ENCODE measurements around the gene RXRA.
A peak's percentile ranks its signal among the peaks of the same experiment; 100 is the strongest.

The RXRA gene

GRCh38 chr9:134356496-134357470 is 30.5 kb downstream of the RXRA start:
- H3K36me3 ChIP-seq: no peaks in the 10 kb centered on the region
- H4K20me1 ChIP-seq: peaks cover 99 to 100% (median 100%) of the 10 kb centered on the region in 11 experiments
- peak overlapping the region; percentile 51 to 95 (median 83); a peak in 21 of 22 replicates for H3K4me2 ChIP-seq
- peak overlapping the region in 6 of 11 experiments; percentile 10 to 50 (median 22); a peak in 5 of 22 replicates for H3K9ac ChIP-seq
- H3K4me1 ChIP-seq: peaks cover 93 to 99% (median 98%) of the 10 kb centered on the region in 10 experiments
- no peaks in the 10 kb centered on the region for H3K9me3 ChIP-seq (replicated peaks in 1 of 11)
- no peak for TF ChIP-seq Cebpa-rat (IDR thresholded peaks at IDR 0.05)
- H3K27ac ChIP-seq: peak overlapping the region in 2 of 11 experiments; percentile 25 to 41; a peak in 2 of 22 replicates
- H3K4me3 ChIP-seq: no peak overlapping the region
- no peaks in the 10 kb centered on the region for H3K27me3 ChIP-seq

- H3K27ac ChIP-seq: 0 out of 22 replicates have a peak overlapping the region, but pooled peaks of 1 of the 11 experiments have one; percentile 41
- H3K27me3 ChIP-seq: no peaks in the 10 kb centered on the region
- H3K4me2 ChIP-seq: peak overlapping the region; percentile 51 to 95 (median 83)
- no peak overlapping the region for H3K4me3 ChIP-seq
- peaks cover 99 to 100% (median 100%) of the 10 kb centered on the region in 11 experiments for H4K20me1 ChIP-seq
- TF ChIP-seq Cebpa-rat (IDR thresholded peaks at IDR 0.05): no peak
- H3K36me3 ChIP-seq: no peaks in the 10 kb centered on the region; a peak in 1 of 22 replicates
- peak overlapping the region in 7 of 11 experiments; percentile 5 to 54 (median 17); a peak in 7 of 22 replicates for H3K9ac ChIP-seq
- H3K4me1 ChIP-seq: peaks cover 88 to 99% (median 98%) of the 10 kb centered on the region in 10 experiments
- no peaks in the 10 kb centered on the region for H3K9me3 ChIP-seq (replicated peaks in 1 of 11)
Measured at GRCh38 chr9:134357631-134358025, 31.4 kb downstream of the RXRA start.

DNA sequence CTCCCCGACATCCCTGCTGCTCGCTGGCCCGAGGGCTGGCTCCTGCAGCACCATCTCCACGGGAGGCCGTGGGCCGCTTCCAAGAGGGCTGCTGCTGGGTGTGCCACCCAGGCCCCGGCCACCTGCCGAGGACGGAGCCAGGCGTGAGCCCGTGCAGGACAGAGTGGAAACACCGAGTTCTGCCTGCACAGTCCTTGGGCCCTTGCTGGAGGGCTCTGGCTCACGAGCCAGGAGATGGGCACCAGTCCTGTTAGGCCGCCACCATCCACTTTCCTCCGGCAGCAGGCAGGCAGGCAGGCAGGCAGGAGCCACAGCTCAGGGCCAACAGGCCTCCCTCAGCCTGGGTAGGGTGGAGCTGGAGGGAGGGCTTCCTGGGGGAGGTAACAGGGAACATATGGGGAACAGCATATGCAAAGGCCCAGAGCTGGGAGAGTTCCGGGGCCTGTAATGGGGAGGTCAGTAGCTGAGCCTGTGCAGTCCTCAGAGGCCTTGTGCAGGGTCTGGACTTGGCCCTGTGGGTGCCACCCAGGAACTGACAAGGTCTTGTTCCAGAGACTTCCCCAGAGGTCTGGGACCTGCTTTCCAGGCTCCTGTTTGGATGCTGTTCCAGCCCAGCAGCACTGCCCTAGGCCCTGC is 31.9 kb downstream of the RXRA start:
- Histone ChIP-seq H3K36me3 (no peaks in the 10 kb centered on the region; a peak in 1 of 22 replicates), H3K4me1 (peaks cover 88 to 99% (median 98%) of the 10 kb centered on the region in 10 experiments), H3K9ac (peak overlapping the region in 7 of 11 experiments; percentile 7 to 54 (median 22); a peak in 12 of 22 replicates), H3K4me3 (no peak overlapping the region), H4K20me1 (peaks cover 99 to 100% (median 100%) of the 10 kb centered on the region in 11 experiments), H3K4me2 (peak overlapping the region; percentile 51 to 95 (median 83)), H3K27me3 (no peaks in the 10 kb centered on the region), H3K27ac (peak overlapping the region in 1 of 11 experiments; percentile 0; a peak in 1 of 22 replicates), H3K9me3 (replicated peaks in 1 of 11) (no peaks in the 10 kb centered on the region)
- TF ChIP-seq Cebpa-rat (IDR thresholded peaks at IDR 0.05): no peak

DNA sequence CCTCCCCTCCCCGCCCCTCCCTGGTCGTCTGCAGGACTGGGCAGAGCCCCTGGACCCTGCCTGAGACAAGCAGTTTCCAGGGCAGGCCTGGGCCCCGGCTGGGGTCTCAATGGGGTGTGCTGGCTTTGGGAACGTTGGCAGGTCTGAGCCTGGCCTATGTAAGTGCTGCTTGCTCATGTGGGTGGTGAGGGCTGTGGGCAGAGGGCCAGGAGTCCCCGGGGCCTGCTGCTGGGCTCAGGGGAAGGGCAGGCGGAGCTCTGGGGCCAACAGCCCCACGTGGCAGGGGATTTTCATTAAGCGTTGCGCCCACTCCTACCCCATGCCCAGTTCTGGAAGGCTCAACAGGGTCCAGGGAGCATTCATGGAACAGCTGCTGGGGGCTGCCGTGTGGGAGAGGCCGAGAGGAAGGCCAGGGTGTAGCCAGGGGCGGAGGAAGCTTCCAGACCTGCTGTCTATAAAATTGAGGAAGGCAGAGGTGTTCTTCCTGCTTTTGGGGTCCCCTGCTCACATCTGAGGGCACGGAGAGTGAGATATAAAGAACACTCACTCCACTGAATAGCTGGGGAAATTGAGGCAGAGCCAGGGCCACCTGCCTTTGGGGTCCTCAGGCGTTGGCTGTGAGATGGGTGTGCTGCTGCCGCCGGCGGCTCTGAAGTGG is 32.5 kb downstream of the RXRA start:
- Histone ChIP-seq H3K9me3 (replicated peaks in 1 of 11) (no peaks in the 10 kb centered on the region), H3K9ac (peak overlapping the region in 7 of 11 experiments; percentile 6 to 54 (median 22); a peak in 10 of 22 replicates), H3K36me3 (no peaks in the 10 kb centered on the region; a peak in 1 of 22 replicates), H4K20me1 (peaks cover 99 to 100% (median 100%) of the 10 kb centered on the region in 11 experiments), H3K27ac (peak overlapping the region in 3 of 11 experiments; percentile 0 to 30 (median 18); a peak in 3 of 22 replicates), H3K27me3 (no peaks in the 10 kb centered on the region), H3K4me2 (peak overlapping the region; percentile 51 to 95 (median 83)), H3K4me1 (peaks cover 88 to 99% (median 98%) of the 10 kb centered on the region in 10 experiments), H3K4me3 (no peak overlapping the region)
- TF ChIP-seq Cebpa-rat (IDR thresholded peaks at IDR 0.05): no peak

DNA sequence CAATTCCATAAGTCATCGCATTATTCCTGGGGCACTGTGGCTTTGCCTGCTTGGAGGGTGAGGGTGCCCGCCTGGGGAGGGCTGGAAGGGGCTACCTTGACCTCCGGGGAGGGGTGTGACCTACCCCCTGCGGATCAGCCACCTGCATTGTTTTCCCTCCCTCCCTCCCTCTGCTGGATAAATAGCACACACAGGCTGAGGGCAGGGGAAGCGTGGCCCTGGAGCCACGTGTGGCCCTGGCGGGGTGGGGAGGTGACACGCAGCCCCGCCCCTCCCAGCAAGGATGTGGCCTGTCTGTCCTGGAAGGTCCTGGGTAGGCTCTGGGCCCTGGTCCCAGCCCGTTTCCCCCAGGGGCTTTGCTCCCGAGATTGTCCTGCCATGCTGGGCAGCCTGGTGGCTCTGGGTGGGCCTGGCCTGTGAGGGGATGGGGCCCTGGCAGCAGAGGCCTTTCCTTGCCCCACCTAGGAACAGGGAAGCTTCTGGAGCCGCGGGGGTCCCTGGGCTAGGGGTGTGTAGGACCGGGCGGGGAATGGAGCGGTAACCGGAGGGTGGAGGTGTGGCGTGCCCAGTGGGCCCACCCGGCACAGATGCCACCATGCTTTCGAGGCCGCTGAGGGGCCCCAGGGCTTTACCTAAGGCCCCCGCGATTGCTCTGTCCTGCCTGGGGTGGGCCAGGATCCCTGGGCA is 33.4 kb downstream of the RXRA start:
- Histone ChIP-seq H3K9me3 (replicated peaks in 1 of 11) (no peaks in the 10 kb centered on the region), H3K36me3 (no peaks in the 10 kb centered on the region; a peak in 1 of 22 replicates), H3K4me3 (no peak overlapping the region), H3K9ac (peak overlapping the region in 9 of 11 experiments; percentile 14 to 57 (median 33); a peak in 13 of 22 replicates), H4K20me1 (peaks cover 99 to 100% (median 100%) of the 10 kb centered on the region in 11 experiments), H3K4me2 (peak overlapping the region; percentile 63 to 95 (median 83)), H3K27ac (peak overlapping the region in 3 of 11 experiments; percentile 6 to 36 (median 27); a peak in 3 of 22 replicates), H3K27me3 (no peaks in the 10 kb centered on the region), H3K4me1 (peaks cover 88 to 99% (median 98%) of the 10 kb centered on the region in 10 experiments)
- no peak for TF ChIP-seq Cebpa-rat (IDR thresholded peaks at IDR 0.05)

DNA sequence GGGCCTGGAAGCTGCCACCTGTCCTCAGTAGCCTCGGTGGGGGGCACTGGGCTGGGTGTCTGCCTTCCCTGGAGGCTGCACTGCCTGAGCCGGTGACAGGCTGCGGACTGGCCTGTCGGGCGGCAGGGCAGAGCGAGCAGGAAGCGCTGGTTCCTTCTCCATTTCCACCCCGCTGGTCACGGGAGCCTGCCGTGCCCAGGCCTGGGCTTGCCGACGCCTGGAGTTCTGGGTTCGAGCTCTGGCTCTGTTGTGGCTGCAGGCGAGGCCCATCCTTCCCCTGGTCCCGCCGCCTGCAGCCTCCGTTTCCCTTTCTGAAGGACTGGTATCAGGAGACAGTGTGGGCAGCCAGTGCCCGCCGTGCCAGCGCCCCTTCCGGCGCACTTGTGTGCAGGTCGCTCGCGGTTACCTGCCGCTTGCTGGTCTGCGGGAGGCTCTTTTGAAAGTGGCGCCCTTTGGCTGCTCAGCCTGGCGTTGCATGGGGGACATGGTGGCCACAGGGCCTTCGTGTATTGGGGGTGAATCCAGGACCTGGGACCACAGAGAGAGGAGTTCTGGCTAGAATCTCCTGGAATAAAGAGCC is 34.0 kb downstream of the RXRA start:
- peaks cover 99 to 100% (median 100%) of the 10 kb centered on the region in 11 experiments for H4K20me1 ChIP-seq

DNA sequence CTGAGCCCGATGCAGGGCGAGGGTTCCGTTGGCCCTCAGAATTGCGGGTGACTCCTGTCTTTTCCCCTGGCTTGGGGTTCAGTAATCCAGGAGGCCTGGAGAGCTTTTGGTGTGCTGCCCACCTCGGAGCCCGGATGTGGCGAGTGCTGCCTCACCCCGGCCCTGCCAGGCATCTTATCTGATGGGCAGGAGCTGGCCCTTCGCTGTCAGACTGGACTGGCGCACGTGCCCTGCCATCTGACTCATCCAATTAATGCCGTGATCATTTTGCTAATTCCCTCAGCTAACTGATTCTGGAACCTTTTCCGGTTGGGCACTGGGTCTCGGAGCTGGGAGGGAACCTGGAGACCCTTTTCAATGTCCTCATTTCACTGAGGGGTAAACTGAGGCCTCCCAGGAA is 34.6 kb downstream of the RXRA start:
- Histone ChIP-seq H3K27me3 (no peaks in the 10 kb centered on the region), H3K4me3 (no peak overlapping the region), H3K36me3 (no peaks in the 10 kb centered on the region; a peak in 1 of 22 replicates), H3K4me2 (peak overlapping the region; percentile 63 to 95 (median 83); a peak in 21 of 22 replicates), H4K20me1 (peaks cover 100% of the 10 kb centered on the region in 11 experiments), H3K9ac (peak overlapping the region in 3 of 11 experiments; percentile 13 to 57 (median 28); a peak in 2 of 22 replicates), H3K27ac (no peak overlapping the region), H3K4me1 (peaks cover 91 to 100% (median 100%) of the 10 kb centered on the region in 10 experiments), H3K9me3 (replicated peaks in 1 of 11) (no peaks in the 10 kb centered on the region)
- no peak for TF ChIP-seq Cebpa-rat (IDR thresholded peaks at IDR 0.05)

More for the DNA sequence above, 34.0 kb downstream of the RXRA start:
- TF ChIP-seq Cebpa-rat (IDR thresholded peaks at IDR 0.05): no peak
- peak overlapping the region; percentile 63 to 95 (median 83) for H3K4me2 ChIP-seq
- H3K4me3 ChIP-seq: no peak overlapping the region
- H3K9ac ChIP-seq: peak overlapping the region in 9 of 11 experiments; percentile 14 to 57 (median 33); a peak in 13 of 22 replicates
- no peaks in the 10 kb centered on the region; a peak in 1 of 22 replicates for H3K36me3 ChIP-seq
- peak overlapping the region in 3 of 11 experiments; percentile 6 to 36 (median 27); a peak in 4 of 22 replicates for H3K27ac ChIP-seq
- H3K4me1 ChIP-seq: peaks cover 88 to 99% (median 98%) of the 10 kb centered on the region in 10 experiments
- H3K27me3 ChIP-seq: no peaks in the 10 kb centered on the region
- H3K9me3 ChIP-seq (replicated peaks in 1 of 11): no peaks in the 10 kb centered on the region

Measured in BLaER1 treated with 17β-estradiol and CSF1 and Interleukin-3, amounts not matched to agents 10 nM and 100 nM (cell line).